CD14-positive monocyte (primary cell): ENCODE results near the gene GATA3. TPM values are rescaled to one million over a fixed set of nuclear protein-coding genes. Genes with fewer than 3 reads are reported as not detected.
A peak's percentile ranks its signal among the peaks of the same experiment; 100 is the strongest.

Experiments used
- DNase-seq, 3 donors: peaks; one replicate each; pipeline ENCODE4 v3.0.0-alpha.2; 2011 to 2022
- H2AFZ ChIP-seq: 2 replicates; pipeline ENCODE4 v1.6.0; 2012; ENCODE audit warnings: mild to moderate bottlenecking, low read depth, low read length, inconsistent platforms; ENCODE audit not compliant: insufficient read depth, poor library complexity, severe bottlenecking
- H3K27ac ChIP-seq, 2 donors: 1 replicate in 1 of 2; 2 replicates in 1 of 2; pipeline ENCODE4 v1.5.1; 2012 to 2013; ENCODE audit warnings: low read length in 2 of 2, control low read depth in 1 of 2, inconsistent platforms in 1 of 2, low read depth in 1 of 2, mild to moderate bottlenecking in 1 of 2
- H3K27me3 ChIP-seq, 2 donors: one replicate each; pipeline versions ENCODE4 v1.6.0 to v1.6.1; 2011 to 2013; ENCODE audit warnings: low read length in 2 of 2; ENCODE audit not compliant: control insufficient read depth in 2 of 2, insufficient read depth in 2 of 2
- H3K36me3 ChIP-seq, 2 donors: replicated peaks in 1 of 2; 1 replicate in 1 of 2; 2 replicates in 1 of 2; pipeline versions ENCODE4 v1.5.1 to v1.6.1; 2012 to 2013; ENCODE audit warnings: low read length in 2 of 2, control low read depth in 1 of 2, inconsistent platforms in 1 of 2, mild to moderate bottlenecking in 1 of 2; ENCODE audit not compliant: insufficient read depth in 2 of 2, control insufficient read depth in 1 of 2
- H3K4me1 ChIP-seq, 2 donors: 1 replicate in 1 of 2; 2 replicates in 1 of 2; pipeline versions ENCODE4 v1.5.1 to v1.6.1; 2012 to 2013; ENCODE audit warnings: low read length in 2 of 2, control low read depth in 1 of 2, inconsistent platforms in 1 of 2, mild to moderate bottlenecking in 1 of 2, moderate library complexity in 1 of 2; ENCODE audit not compliant: insufficient read depth in 2 of 2, control insufficient read depth in 1 of 2
- H3K4me2 ChIP-seq: replicated peaks from 2 replicates; pipeline ENCODE3; 2012; ENCODE audit warnings: low read length, moderate library complexity, mild to moderate bottlenecking; ENCODE audit not compliant: poor library complexity, severe bottlenecking; ENCODE audit errors: extremely low read depth
- H3K4me3 ChIP-seq, 3 experiments: fragments of 200-600 bp in 1 of 3; sonication (generic) in 1 of 3; replicated peaks in 1 of 3; 1 replicate in 2 of 3; 2 replicates in 1 of 3; pipeline ENCODE4 v1.5.1; 2011 to 2013; ENCODE audit warnings: low read length in 3 of 3, mild to moderate bottlenecking in 3 of 3, control low read depth in 2 of 3, low read depth in 2 of 3, inconsistent platforms in 1 of 3, moderate library complexity in 1 of 3
- H3K79me2 ChIP-seq: 2 replicates; pipeline ENCODE4 v1.6.0; 2012; ENCODE audit warnings: mild to moderate bottlenecking, control low read depth, inconsistent platforms, low read length, moderate library complexity; ENCODE audit not compliant: insufficient read depth
- H3K9ac ChIP-seq: 2 replicates; pipeline ENCODE4 v1.6.0; 2017; ENCODE audit warnings: low read length, mild to moderate bottlenecking; ENCODE audit not compliant: insufficient read depth, poor library complexity, severe bottlenecking
- H3K9me3 ChIP-seq, 2 donors: replicated peaks in 1 of 2; 1 replicate in 1 of 2; 2 replicates in 1 of 2; pipeline versions ENCODE4 v1.5.1 to v1.6.1; 2012 to 2013; ENCODE audit warnings: low read length in 2 of 2, control low read depth in 1 of 2; ENCODE audit not compliant: control insufficient read depth in 1 of 2, insufficient read depth in 1 of 2
- H4K20me1 ChIP-seq: 2 replicates; pipeline ENCODE4 v1.6.0; 2012; ENCODE audit warnings: mild to moderate bottlenecking, low read length, control low read depth, moderate library complexity; ENCODE audit not compliant: insufficient read depth
- H3K27ac Mint-ChIP-seq, 7 donors: one replicate each; pipeline ENCODE4 v1.8.0; 2020; ENCODE audit warnings: mild to moderate bottlenecking in 7 of 7, mixed read lengths in 7 of 7, moderate library complexity in 6 of 7, inconsistent platforms in 2 of 7
- H3K27me3 Mint-ChIP-seq, 3 donors: one replicate each; pipeline ENCODE4 v1.8.0; 2021 to 2022; ENCODE audit warnings: low read depth in 3 of 3, mild to moderate bottlenecking in 3 of 3, mixed read lengths in 3 of 3, moderate library complexity in 3 of 3, inconsistent platforms in 1 of 3
- H3K36me3 Mint-ChIP-seq, 2 donors: one replicate each; pipeline ENCODE4 v1.8.0; 2020; ENCODE audit warnings: mixed read lengths in 2 of 2, inconsistent platforms in 1 of 2, mild to moderate bottlenecking in 1 of 2
- H3K4me1 Mint-ChIP-seq: one replicate; pipeline ENCODE4 v1.8.0; 2020; ENCODE audit warnings: mild to moderate bottlenecking, mixed read lengths
- H3K4me3 Mint-ChIP-seq, 2 donors: one replicate each; pipeline ENCODE4 v1.8.0; 2020; ENCODE audit warnings: mild to moderate bottlenecking in 2 of 2, mixed read lengths in 2 of 2, moderate library complexity in 1 of 2
- H3K9me3 Mint-ChIP-seq, 7 donors: one replicate each; pipeline ENCODE4 v1.8.0; 2020 to 2022; ENCODE audit warnings: mixed read lengths in 7 of 7, mild to moderate bottlenecking in 6 of 7, moderate library complexity in 6 of 7, inconsistent platforms in 2 of 7
- WGBS: methylation state at CpG from one replicate; pipeline ENCODE4 v1.1.5; 2013; ENCODE audit warnings: missing lambda C conversion rate; ENCODE audit not compliant: insufficient coverage; 5-methylcytosine and 5-hydroxymethylcytosine counted together
- intact Hi-C, 2 donors: fragments of 100-400 bp; cut with micrococcal nuclease; formaldehyde crosslinking; loops; one replicate each; pipeline versions ENCODE4 v1.15.0 to v1.15.1; 2023
- polyA plus RNA-seq, 3 donors: library from polyadenylated mRNA; depleted of rRNA in 1 of 3; unstranded in 2 of 3; stranded (reverse) in 1 of 3; fragments of 300-500 nt in 2 of 3; fragments of >200 nt in 1 of 3; fragmentation: Illumina TruSeq in 2 of 3; gene quantifications; 1 replicate in 2 of 3; 2 replicates in 1 of 3; pipeline ENCODE4 v1.2.3, GENCODE V29; 2012 to 2021
- TF ChIP-seq, protein P1 (sequence below): fragments of 200-600 bp; IDR thresholded peaks from one replicate; pipeline ENCODE4 v1.8.0; 2022; ENCODE audit warnings: antibody characterized with exemption, mild to moderate bottlenecking

The GATA3 gene
- polyA plus RNA-seq, 3 donors = 0.07 to 0.08 TPM; not detected in 1

- Histone ChIP-seq H4K20me1 (no peaks in the 10 kb centered on the region), H3K27me3 (no peaks in the 10 kb centered on the region), H3K4me2 (no peak overlapping the region), H3K4me3 (no peak overlapping the region), H3K9me3 (no peaks in the 10 kb centered on the region), H3K4me1 (no peaks in the 10 kb centered on the region), H3K27ac (no peak overlapping the region), H3K79me2 (no peaks in the 10 kb centered on the region), H3K9ac (no peak overlapping the region), H2AFZ (no peak overlapping the region), H3K36me3 (peaks cover 28 to 66% of the 10 kb centered on the region in 2 donors)
- TF ChIP-seq, protein P1, sequence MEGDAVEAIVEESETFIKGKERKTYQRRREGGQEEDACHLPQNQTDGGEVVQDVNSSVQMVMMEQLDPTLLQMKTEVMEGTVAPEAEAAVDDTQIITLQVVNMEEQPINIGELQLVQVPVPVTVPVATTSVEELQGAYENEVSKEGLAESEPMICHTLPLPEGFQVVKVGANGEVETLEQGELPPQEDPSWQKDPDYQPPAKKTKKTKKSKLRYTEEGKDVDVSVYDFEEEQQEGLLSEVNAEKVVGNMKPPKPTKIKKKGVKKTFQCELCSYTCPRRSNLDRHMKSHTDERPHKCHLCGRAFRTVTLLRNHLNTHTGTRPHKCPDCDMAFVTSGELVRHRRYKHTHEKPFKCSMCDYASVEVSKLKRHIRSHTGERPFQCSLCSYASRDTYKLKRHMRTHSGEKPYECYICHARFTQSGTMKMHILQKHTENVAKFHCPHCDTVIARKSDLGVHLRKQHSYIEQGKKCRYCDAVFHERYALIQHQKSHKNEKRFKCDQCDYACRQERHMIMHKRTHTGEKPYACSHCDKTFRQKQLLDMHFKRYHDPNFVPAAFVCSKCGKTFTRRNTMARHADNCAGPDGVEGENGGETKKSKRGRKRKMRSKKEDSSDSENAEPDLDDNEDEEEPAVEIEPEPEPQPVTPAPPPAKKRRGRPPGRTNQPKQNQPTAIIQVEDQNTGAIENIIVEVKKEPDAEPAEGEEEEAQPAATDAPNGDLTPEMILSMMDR = no peak
- no peak for DNase-seq
- H3K36me3 Mint-ChIP-seq = peaks cover 51 to 56% of the 10 kb centered on the region in 2 donors
- H3K4me1 Mint-ChIP-seq = no peaks in the 10 kb centered on the region
- H3K4me3 Mint-ChIP-seq = no peak overlapping the region
- intact Hi-C loops = no loop called here
- no peaks in the 10 kb centered on the region for H3K9me3 Mint-ChIP-seq
- peak overlapping the region in 1 of 7 donors; percentile 23 for H3K27ac Mint-ChIP-seq
- H3K27me3 Mint-ChIP-seq = no peaks in the 10 kb centered on the region
- 95% methylated on average over 9 of the region's 10 CpGs for WGBS
These were observed 40.9 kb upstream of the GATA3 start for GRCh38 chr10:8013619-8014018.

GRCh38 chr10:8014649-8015048 lies 39.8 kb upstream of the GATA3 start:
- Histone ChIP-seq H2AFZ (no peak overlapping the region), H3K9me3 (no peaks in the 10 kb centered on the region), H3K4me2 (no peak overlapping the region), H3K27ac (no peak overlapping the region), H3K36me3 (peaks cover 28 to 60% of the 10 kb centered on the region in 2 donors), H3K4me3 (no peak overlapping the region), H3K27me3 (no peaks in the 10 kb centered on the region), H3K9ac (no peak overlapping the region), H4K20me1 (no peaks in the 10 kb centered on the region), H3K79me2 (no peaks in the 10 kb centered on the region), H3K4me1 (no peaks in the 10 kb centered on the region)
- Mint-ChIP-seq H3K4me1 (no peaks in the 10 kb centered on the region), H3K27ac (no peak overlapping the region), H3K4me3 (no peak overlapping the region), H3K27me3 (no peaks in the 10 kb centered on the region), H3K36me3 (peaks cover 46 to 47% of the 10 kb centered on the region in 2 donors), H3K9me3 (no peaks in the 10 kb centered on the region)
- DNase-seq = no peak
- WGBS = 96% methylated on average over 10 of the region's 16 CpGs
- TF ChIP-seq, protein P1 = no peak
- intact Hi-C loops = no loop called here
